Neuronal stem cell (in vitro differentiated cells): ENCODE results near the gene VPS16.

Source experiments
- DNase-seq: peaks from one replicate; pipeline ENCODE4 v3.0.0-alpha.2; 2013; ENCODE audit warnings: low spot score
- H2AFZ ChIP-seq: one replicate; pipeline ENCODE4 v1.6.1; 2013; ENCODE audit warnings: mild to moderate bottlenecking, low read length, inconsistent platforms
- H2AK5ac ChIP-seq: 2 replicates; pipeline ENCODE4 v1.6.1; 2013; ENCODE audit warnings: low read depth, mild to moderate bottlenecking, inconsistent platforms, low read length, moderate library complexity, mixed read lengths
- H2BK120ac ChIP-seq: 2 replicates; pipeline ENCODE4 v1.6.1; 2013; ENCODE audit warnings: low read depth, mild to moderate bottlenecking, inconsistent platforms, low read length, moderate library complexity, mixed read lengths
- H2BK12ac ChIP-seq: one replicate; pipeline ENCODE4 v1.6.1; 2013; ENCODE audit warnings: low read length, inconsistent platforms
- H2BK15ac ChIP-seq: 2 replicates; pipeline ENCODE4 v1.6.1; 2013; ENCODE audit warnings: mild to moderate bottlenecking, low read length, inconsistent platforms, mixed read lengths
- H2BK5ac ChIP-seq: one replicate; pipeline ENCODE4 v1.6.1; 2013; ENCODE audit warnings: inconsistent platforms, mild to moderate bottlenecking, low read length, moderate library complexity
- H3K14ac ChIP-seq: one replicate; pipeline ENCODE4 v1.6.1; 2013; ENCODE audit warnings: low read length, inconsistent platforms
- H3K18ac ChIP-seq: 2 replicates; pipeline ENCODE4 v1.6.1; 2013; ENCODE audit warnings: low read length, inconsistent platforms
- H3K23ac ChIP-seq: 2 replicates; pipeline ENCODE4 v1.6.1; 2013; ENCODE audit warnings: low read depth, mild to moderate bottlenecking, mixed read lengths, low read length, inconsistent platforms; ENCODE audit not compliant: poor library complexity
- H3K27ac ChIP-seq: replicated peaks from 3 replicates; pipeline ENCODE4 v1.5.1; 2013; ENCODE audit warnings: low read length, inconsistent platforms
- H3K27me3 ChIP-seq, 3 experiments: 2 replicates each; pipeline ENCODE4 v1.6.1; 2013; ENCODE audit warnings: low read length in 3 of 3, mild to moderate bottlenecking in 2 of 3, inconsistent platforms in 1 of 3, low read depth in 1 of 3, mixed read lengths in 1 of 3, moderate library complexity in 1 of 3; ENCODE audit not compliant: control insufficient read depth in 3 of 3, insufficient read depth in 3 of 3
- H3K36me3 ChIP-seq, 2 donors: replicated peaks in 1 of 2; 2 replicates each; pipeline ENCODE4 v1.6.1; 2013; ENCODE audit warnings: low read length in 2 of 2; ENCODE audit not compliant: control insufficient read depth in 2 of 2, insufficient read depth in 2 of 2
- H3K4ac ChIP-seq: 2 replicates; pipeline ENCODE4 v1.6.1; 2013; ENCODE audit warnings: inconsistent platforms, mild to moderate bottlenecking, low read length, moderate library complexity
- H3K4me1 ChIP-seq, 2 donors: 1 replicate in 1 of 2; 2 replicates in 1 of 2; pipeline ENCODE4 v1.6.1; 2013; ENCODE audit warnings: low read length in 2 of 2, low read depth in 1 of 2; ENCODE audit not compliant: control insufficient read depth in 2 of 2, insufficient read depth in 1 of 2
- H3K4me2 ChIP-seq: one replicate; pipeline ENCODE4 v1.6.1; 2013; ENCODE audit warnings: mild to moderate bottlenecking, low read length, inconsistent platforms; ENCODE audit not compliant: insufficient read depth, poor library complexity, severe bottlenecking
- H3K4me3 ChIP-seq, 2 donors: 2 replicates each; pipeline ENCODE4 v1.5.1; 2013; ENCODE audit warnings: low read length in 2 of 2, mild to moderate bottlenecking in 2 of 2, inconsistent platforms in 1 of 2, moderate library complexity in 1 of 2
- H3K79me1 ChIP-seq: one replicate; pipeline ENCODE4 v1.6.1; 2013; ENCODE audit warnings: low read depth, mild to moderate bottlenecking, inconsistent platforms, low read length, moderate library complexity
- H3K9ac ChIP-seq: one replicate; pipeline ENCODE4 v1.6.1; 2013; ENCODE audit warnings: mild to moderate bottlenecking, low read depth, low read length, inconsistent platforms; ENCODE audit not compliant: poor library complexity
- H3K9me3 ChIP-seq, 2 donors: replicated peaks in 1 of 2; 2 replicates each; pipeline versions ENCODE3 to v1.6.1; 2013; ENCODE audit warnings: low read length in 2 of 2, mild to moderate bottlenecking in 2 of 2, inconsistent platforms in 1 of 2, low read depth in 1 of 2, mixed read lengths in 1 of 2, moderate library complexity in 1 of 2; ENCODE audit not compliant: control insufficient read depth in 2 of 2, insufficient read depth in 1 of 2
- H4K8ac ChIP-seq: one replicate; pipeline ENCODE4 v1.6.1; 2013; ENCODE audit warnings: low read depth, mild to moderate bottlenecking, inconsistent platforms, low read length, moderate library complexity
- H4K91ac ChIP-seq: one replicate; pipeline ENCODE4 v1.6.1; 2013; ENCODE audit warnings: low read length, low read depth, mild to moderate bottlenecking, inconsistent platforms; ENCODE audit not compliant: poor library complexity
- WGBS, 2 donors: extraction: QIAGEN DNeasy Blood & Tissue Kit; methylation state at CpG; one replicate each; pipeline ENCODE4 v1.1.7; 2013; ENCODE audit warnings: missing lambda C conversion rate in 2 of 2, mixed read lengths in 1 of 2; ENCODE audit not compliant: insufficient read length in 2 of 2, insufficient replicate concordance in 1 of 2; ENCODE audit errors: extremely low coverage in 2 of 2; 5-methylcytosine and 5-hydroxymethylcytosine counted together

The VPS16 gene

GRCh38 chr20:2903686-2904085 lies 63.1 kb downstream of the VPS16 start:
- H3K9me3 ChIP-seq = peaks cover 0 to 18% of the 10 kb centered on the region in 2 donors
- H3K23ac ChIP-seq = no peak overlapping the region
- no peak overlapping the region for H3K14ac ChIP-seq
- H2AFZ ChIP-seq = no peak overlapping the region
- no peak overlapping the region for H3K18ac ChIP-seq
- no peak overlapping the region for H3K9ac ChIP-seq
- peaks cover 2% of the 10 kb centered on the region for H3K79me1 ChIP-seq
- no peaks in the 10 kb centered on the region for H3K27me3 ChIP-seq
- H2AK5ac ChIP-seq = no peak overlapping the region
- H3K4ac ChIP-seq = no peak overlapping the region
- no peak overlapping the region for H2BK120ac ChIP-seq
- H2BK12ac ChIP-seq = no peak overlapping the region
- H3K4me3 ChIP-seq = no peak overlapping the region
- DNase-seq = no peak
- H4K91ac ChIP-seq = no peak overlapping the region
- H3K36me3 ChIP-seq = peaks cover 0 to 24% of the 10 kb centered on the region in 2 donors
- H3K27ac ChIP-seq = no peak overlapping the region
- no peak overlapping the region for H3K4me2 ChIP-seq
- WGBS, 2 donors = 100% methylated on average over 1 of the region's 6 CpGs; no CpG with 5 or more reads in 1 of the 2 donors
- no peaks in the 10 kb centered on the region for H3K4me1 ChIP-seq
- no peak overlapping the region for H2BK5ac ChIP-seq
- H4K8ac ChIP-seq = no peak overlapping the region
- H2BK15ac ChIP-seq = no peak overlapping the region

DNA sequence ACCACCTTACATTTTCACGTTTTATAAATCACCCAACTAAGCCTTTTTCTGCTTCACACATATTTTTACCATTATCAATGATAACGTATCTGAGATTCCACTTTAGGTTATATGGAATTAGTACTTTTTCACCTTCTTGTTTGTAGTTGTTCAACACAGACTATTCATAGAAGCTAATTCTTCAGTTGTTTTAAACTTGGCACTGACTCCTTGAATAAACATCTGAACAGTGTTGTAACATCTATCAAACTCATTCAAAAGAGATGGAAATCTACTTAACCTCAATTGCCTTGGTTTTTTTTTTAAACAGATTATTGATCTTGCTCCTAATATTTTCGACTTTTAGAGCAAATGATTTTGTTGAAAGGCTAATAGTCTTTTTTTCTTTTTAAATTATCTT lies 67.0 kb downstream of the VPS16 start:
- Histone ChIP-seq H3K79me1 (peaks cover 3% of the 10 kb centered on the region), H3K27me3 (no peaks in the 10 kb centered on the region), H4K91ac (no peak overlapping the region), H3K4me1 (no peaks in the 10 kb centered on the region), H2AFZ (no peak overlapping the region), H3K36me3 (peaks cover 0 to 17% of the 10 kb centered on the region in 2 donors), H3K9ac (no peak overlapping the region), H2AK5ac (no peak overlapping the region), H3K4me2 (no peak overlapping the region), H3K23ac (no peak overlapping the region), H2BK120ac (no peak overlapping the region), H3K18ac (no peak overlapping the region), H3K4ac (no peak overlapping the region), H2BK15ac (no peak overlapping the region), H2BK5ac (no peak overlapping the region), H4K8ac (no peak overlapping the region), H3K14ac (no peak overlapping the region), H3K4me3 (no peak overlapping the region), H3K9me3 (peaks cover 0 to 18% of the 10 kb centered on the region in 2 donors), H2BK12ac (no peak overlapping the region), H3K27ac (no peak overlapping the region)
- 100% methylated on average over 1 of the region's 3 CpGs; no CpG with 5 or more reads in 1 of the 2 donors for WGBS, 2 donors
- no peak for DNase-seq

- Histone ChIP-seq H4K91ac (no peak overlapping the region), H3K9ac (no peak overlapping the region), H2AK5ac (no peak overlapping the region), H3K27me3 (no peaks in the 10 kb centered on the region), H3K4me1 (no peaks in the 10 kb centered on the region), H3K18ac (no peak overlapping the region), H3K23ac (no peak overlapping the region), H3K79me1 (peaks cover 3% of the 10 kb centered on the region), H3K36me3 (peaks cover 0 to 8% of the 10 kb centered on the region in 2 donors), H2BK5ac (no peak overlapping the region), H2BK120ac (no peak overlapping the region), H3K4ac (no peak overlapping the region), H2AFZ (no peak overlapping the region), H3K4me2 (no peak overlapping the region), H2BK12ac (no peak overlapping the region), H3K9me3 (peaks cover 0 to 11% of the 10 kb centered on the region in 2 donors), H3K4me3 (no peak overlapping the region), H2BK15ac (no peak overlapping the region), H4K8ac (no peak overlapping the region), H3K14ac (no peak overlapping the region), H3K27ac (no peak overlapping the region)
- DNase-seq = no peak
- no CpG with 5 or more reads among the region's 2 CpGs for WGBS, 2 donors
Observed at GRCh38 chr20:2909953-2910352, 69.4 kb downstream of the VPS16 start.

GRCh38 chr20:2911200-2911599 lies 70.7 kb downstream of the VPS16 start:
- Histone ChIP-seq H3K14ac (no peak overlapping the region), H3K9me3 (peaks cover 0 to 16% of the 10 kb centered on the region in 2 donors), H3K4ac (no peak overlapping the region), H2AFZ (no peak overlapping the region), H3K4me1 (no peaks in the 10 kb centered on the region), H3K79me1 (peaks cover 3% of the 10 kb centered on the region), H3K27ac (no peak overlapping the region), H2BK12ac (no peak overlapping the region), H2BK120ac (no peak overlapping the region), H4K8ac (no peak overlapping the region), H2AK5ac (no peak overlapping the region), H3K9ac (no peak overlapping the region), H3K4me2 (no peak overlapping the region), H3K23ac (no peak overlapping the region), H3K4me3 (no peak overlapping the region), H2BK15ac (no peak overlapping the region), H3K27me3 (no peaks in the 10 kb centered on the region), H2BK5ac (no peak overlapping the region), H3K18ac (no peak overlapping the region), H3K36me3 (peaks cover 0 to 3% of the 10 kb centered on the region in 2 donors), H4K91ac (no peak overlapping the region)
- DNase-seq = no peak
